Dedifferentiated amniotic fluid mesenchymal stem cell (primary cell): ENCODE data around the gene KCNQ1.

Experiments used
- DNase-seq: peaks from one replicate; pipeline ENCODE4 v3.0.0-alpha.2; 2016; ENCODE audit errors: extremely low spot score

The KCNQ1 gene

DNA sequence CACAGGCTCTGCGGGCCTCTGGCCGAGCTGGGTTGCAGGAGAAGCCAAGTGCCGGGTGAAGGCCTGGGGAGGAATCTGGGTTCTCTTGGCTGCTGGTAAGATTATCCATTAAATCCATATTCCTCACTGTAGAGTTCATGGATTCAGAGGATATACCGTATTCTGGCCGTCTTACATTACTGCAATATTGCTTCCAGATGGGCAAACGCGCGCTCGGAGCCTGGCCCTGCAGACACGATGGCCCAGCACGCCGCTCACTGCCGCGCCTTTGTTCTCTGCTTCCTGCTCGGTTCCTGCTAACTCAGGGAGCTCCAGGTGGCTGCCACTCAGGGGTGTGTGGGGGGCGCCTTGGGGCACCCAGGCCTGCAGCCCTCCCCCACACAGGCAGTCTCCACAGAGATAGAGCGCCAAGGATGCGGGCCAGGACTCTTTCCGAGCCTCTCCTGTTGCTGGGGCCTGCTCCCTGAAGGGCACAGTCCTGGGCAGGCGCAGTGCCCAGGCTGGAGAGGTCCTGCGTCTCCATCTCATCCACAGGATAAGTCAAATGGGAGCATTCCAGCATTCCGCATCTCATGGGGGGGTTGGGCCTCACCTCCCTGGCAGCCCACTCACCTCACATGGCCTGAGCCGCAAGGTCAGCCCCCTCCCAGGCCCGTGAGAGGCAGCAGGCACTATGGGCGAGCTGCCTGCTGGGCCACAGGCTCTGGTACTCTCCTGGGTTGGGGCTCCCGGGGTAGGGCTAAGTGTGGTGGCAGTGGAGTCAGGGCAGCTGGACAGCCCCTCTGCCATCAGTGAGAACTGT is 269.1 kb downstream of the KCNQ1 start:
- DNase-seq = no peak

DNA sequence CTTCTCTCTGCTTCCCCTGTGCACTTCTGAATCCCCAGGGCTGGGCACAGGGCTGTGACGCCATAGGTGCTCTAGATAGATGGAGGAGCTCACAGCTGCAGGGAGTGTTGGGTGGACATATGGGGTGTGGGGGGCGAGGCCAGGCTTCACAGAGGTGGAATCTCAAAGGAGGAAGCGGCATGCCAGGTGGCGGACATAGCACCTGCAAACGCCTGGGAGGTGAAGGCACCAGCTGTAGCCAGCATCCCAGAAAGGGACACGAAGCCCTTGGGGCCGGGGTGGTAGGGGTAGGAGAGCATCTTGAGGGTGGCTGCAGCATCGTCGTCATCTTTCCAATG is 269.6 kb downstream of the KCNQ1 start:
- no peak for DNase-seq

DNA sequence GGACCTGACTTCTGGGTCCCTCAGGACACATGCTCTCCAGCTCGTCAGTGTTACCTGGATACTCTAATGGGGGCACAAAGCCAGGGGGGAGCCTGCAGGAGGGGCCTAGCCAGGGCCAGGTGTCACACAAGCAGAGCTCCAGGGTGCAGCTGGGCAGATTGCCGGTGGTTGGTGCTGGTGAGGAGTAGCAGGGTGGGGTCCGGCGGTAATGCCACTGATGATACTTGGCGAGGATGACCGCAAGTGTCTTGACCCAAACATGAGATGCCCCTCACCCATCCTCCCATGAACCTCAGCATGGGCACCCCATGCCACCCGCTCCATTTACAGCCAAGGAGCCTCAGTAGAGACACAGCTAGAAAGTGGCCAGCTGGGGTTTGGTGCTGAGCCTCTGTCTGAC is 270.1 kb downstream of the KCNQ1 start:
- no peak for DNase-seq

DNA sequence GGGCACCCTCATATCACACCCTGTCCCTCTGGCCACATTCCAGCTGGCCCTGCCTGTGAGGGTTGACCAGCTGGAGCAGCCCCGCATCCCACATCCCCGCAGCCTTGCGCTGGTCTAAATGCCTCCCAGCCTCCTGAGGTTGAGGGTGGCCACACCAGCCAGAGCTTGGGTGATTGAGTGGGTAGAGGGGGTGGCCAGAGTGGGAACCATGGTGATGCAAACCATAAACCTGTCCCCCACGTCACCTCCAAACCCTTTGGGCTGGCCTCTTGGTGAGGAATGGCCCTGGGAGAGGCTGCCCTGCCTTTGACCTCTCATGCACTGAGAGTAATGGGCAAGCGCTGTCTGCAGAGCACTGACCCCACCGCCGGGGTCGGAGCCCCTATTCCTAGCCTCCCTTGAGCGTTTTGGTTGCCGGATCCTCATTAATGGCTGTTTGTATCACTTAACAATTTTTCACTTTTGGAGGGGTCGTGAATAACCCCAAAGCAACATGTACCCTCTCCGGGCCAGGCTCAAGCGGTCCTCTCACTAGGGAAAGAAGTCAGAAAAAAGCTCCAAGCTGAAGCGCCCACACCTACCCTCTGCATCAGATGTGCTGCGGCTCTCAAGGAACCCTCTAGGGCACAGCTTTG is 271.0 kb downstream of the KCNQ1 start:
- DNase-seq = no peak

DNA sequence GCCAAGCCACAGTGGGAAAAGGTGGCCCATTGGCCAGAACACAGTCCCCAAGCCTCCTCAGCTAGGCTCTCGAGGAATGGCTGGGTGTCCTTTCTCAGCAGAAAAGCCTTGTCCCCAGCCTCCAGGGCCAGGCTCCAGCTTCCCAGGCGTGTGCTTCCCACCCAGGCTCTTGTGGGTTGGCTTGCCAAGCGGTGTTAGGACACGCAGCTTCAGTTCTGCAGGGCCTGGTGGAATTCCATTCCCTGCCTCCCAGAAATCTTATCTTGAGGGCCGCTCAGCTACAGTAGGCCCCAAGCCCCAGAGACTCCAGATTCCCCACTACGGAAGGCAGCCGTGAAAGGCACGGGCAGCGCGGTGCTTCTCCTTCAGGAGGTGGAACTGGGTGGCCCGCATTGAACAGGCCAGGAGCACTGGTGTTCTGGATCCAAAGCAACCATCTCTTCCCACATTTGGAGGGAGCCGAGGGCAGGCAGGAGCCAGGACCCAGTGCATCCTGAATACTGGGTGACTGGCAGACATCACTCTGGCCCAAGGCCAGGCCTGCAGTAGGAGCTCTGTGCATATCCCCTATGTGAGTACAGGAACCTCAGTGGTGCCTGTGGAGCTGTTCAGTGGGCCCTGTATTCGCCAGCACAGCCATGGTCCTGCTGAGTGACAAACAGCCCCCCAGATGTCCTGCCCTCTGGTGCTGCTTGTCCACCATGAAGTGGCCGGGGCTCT is 271.7 kb downstream of the KCNQ1 start:
- no peak for DNase-seq

DNA sequence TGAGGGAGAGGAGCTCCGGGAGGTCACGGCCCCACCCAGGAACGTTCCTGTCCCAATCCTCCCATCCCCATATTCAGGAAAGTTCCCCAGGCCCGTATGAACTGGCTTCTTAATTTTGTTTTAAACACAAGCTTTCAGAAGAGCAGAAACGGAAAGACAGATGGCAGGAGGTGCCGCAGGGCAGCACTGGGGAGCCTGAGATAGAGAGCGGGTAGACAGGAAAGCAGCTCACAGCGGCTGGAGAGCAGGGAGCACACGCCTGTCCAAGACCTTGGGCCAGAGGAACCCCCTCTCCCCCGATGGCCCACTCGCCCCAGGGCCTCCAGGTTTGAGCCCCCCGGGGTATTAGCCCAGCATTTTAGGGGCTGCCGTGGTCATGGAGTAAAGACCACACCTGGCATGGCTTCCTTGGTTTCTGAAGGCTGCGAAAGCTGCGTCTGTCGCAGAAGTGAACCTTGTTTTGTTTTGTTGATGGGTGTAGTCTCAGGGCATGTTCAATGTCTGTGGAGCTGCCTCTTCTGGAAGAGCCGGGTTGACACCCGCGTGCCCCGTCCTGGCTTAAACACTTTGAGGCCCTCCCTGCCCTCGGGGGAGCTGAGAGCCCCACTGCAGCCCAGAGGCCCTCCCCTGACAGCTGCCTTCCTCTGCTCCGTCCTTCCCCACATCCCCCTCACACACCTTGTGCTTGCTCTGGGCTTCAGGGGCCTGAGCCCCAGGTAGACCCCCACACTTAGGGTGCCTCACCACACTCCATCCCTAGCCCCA is 272.9 kb downstream of the KCNQ1 start:
- no peak for DNase-seq

DNA sequence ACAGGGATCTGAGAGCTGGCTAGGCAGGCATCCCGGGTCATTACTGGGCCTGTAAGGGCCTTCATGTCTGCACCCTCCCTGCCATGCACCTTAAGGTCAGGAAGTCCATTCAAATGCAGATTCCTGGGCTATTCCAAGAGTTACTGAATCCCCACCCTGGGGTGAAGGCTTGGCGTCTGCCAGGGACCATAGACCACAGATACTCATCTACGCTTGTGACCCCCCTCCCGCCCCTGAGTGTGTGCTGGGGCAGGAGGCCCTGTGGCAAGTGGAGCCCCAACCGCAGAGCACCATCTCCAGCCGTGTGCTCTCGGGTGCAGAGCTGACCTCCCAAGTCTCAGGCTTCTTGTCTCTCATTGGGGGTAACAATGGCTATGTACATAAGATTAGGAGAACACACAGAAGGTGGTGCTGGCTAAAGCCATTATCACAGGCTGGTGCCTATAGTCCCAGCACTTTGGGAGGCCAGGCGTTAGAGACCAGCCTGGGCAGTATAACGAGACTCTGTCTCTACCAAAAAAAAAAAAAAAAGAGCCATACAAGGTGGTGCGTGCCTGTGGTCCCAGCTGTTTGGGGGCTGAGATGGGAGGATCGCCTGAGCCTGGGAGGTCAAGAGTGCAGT is 274.1 kb downstream of the KCNQ1 start:
- no peak for DNase-seq

DNA sequence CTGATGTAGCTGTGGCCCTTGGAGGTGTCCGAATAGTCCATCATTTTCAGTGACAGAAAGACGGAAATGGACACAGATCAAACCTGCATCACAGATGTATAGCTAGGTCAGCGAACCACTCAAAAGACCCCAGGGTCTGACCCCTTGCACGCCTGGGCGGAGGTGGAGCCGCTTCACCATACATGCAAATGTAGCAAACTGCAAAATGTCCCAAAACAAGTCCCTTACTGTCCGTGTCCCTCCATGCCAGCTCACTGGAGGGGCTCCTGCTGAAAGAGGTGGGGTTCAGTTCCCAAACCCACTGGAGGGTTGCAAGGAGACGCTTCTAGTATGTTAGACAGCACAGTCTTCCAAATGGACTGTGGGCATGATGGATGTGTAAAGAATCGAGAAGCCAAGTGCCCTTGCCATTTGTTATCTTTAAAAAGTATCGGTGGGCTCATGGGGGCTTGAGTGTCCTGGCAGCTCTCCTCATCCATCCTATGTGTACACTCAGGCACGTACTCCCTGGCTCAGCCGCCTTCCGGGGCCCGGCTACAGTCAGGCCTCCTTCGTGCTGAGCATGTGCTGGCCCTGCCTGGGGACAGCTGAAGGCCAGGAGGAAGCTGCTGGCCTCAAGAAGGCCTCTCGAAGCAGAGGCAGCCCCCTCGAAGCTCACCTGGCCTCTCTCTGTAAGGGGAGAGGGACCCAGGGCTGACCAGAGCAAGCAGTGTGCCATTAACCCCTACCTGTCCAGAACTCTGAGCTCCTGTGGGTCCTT is 275.2 kb downstream of the KCNQ1 start:
- no peak for DNase-seq

DNA sequence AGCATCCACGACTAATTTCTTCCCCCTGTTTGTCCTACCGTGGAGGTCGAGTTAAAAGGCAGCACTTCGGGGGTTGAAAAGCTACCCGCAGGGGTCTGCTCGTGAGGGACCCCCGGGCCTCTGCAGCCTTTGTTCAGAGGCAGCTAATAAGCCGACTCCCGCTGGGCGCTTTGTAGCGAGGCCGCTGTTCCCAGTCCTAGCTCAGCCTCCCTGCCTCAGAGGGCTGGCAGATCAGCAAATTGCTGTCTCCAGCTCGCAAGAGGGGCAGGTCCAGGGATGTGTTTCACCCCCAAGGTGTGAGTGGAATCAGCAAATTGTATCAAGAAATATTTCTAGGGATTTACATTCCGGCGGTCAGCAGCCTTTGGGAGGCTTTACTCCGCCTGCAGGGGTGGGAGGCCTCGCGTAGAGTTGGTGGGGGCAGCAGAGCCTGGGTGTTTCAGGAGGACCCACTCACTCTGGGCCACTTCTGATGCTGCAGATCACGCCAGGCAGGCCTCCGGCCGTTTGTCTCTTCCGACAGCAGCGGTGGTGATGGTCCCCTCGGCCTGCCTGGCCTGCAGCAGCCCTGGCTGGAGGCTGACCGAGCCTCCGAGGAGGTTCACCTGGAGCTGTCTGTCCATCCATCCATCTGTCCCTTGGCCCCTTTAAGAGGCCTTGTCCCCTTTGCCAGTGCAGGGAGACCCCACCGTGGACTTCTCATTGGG is 276.6 kb downstream of the KCNQ1 start:
- DNase-seq = no peak

DNA sequence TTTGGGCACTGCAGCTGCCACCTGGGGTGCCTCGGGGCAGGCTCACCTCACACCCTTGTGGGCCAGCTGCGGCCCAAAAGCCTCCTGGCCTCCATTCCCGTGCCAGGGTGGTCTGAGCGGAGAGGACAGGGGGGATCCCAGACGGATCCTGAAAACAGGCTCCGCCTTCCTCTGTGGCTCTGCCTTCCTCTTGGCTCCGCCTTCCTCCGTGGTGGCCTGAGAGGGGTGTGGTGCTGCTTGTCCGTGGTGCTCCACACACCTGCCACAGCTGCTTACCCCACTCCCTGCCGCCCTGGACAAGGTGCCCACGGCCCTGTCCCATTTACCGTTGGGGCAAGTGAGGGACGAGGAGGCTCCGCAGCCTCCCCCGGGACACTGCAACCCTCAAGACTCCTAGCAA is 278.1 kb downstream of the KCNQ1 start:
- DNase-seq = no peak

DNA sequence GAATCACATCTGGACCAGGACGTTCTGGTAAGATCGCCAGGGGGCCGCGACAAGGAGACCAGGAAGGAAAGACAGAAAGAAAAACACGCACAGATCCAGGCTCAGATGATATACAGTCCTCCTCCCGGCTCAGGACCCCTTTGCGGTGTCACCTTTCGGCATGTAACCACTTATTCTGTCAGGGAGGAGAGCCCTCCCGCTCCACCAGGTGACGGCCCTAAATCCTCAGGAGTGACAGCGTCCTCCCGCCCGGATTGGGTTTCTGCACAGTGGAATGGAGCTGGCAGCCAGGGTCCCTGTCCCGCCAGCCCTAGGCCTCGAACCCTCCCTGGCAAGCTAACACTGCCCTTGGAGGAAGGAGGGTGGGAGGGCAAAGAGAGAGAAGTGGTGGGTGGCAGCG is 279.3 kb downstream of the KCNQ1 start:
- DNase-seq = no peak

DNA sequence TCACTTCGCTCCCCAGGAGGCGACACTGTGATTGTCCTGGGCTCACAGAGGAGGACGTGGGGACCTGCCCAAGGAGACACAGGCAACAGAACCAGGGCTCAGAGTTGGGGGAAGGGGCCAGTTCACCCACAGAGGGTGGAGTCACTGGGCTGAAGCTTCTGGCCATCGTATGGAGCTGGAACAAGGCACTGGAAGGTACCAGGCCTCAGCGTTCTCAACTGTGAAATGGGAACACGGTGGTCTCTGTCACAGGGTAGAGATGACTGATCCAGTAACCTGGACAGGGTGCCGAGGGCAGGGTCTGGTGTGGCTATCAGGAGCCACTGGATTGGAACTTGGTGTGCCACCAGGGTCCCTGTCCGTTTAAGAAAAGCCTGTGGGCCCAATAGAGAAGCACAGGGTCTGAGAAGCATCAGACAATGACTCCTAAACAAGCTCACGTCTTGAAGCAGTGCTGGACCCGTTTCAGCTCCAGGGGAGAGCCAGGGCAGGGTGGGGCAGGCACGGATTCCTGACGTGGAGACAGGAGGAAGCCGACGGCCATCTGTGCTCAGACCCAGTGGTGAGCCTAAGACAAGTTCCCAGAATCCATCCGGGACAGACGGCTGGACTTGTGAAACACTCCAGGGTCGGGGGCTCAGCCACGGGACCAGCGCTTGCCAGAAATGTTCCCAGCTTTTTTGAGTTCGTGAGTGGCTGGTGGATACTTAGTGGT is 280.0 kb downstream of the KCNQ1 start:
- no peak for DNase-seq

DNA sequence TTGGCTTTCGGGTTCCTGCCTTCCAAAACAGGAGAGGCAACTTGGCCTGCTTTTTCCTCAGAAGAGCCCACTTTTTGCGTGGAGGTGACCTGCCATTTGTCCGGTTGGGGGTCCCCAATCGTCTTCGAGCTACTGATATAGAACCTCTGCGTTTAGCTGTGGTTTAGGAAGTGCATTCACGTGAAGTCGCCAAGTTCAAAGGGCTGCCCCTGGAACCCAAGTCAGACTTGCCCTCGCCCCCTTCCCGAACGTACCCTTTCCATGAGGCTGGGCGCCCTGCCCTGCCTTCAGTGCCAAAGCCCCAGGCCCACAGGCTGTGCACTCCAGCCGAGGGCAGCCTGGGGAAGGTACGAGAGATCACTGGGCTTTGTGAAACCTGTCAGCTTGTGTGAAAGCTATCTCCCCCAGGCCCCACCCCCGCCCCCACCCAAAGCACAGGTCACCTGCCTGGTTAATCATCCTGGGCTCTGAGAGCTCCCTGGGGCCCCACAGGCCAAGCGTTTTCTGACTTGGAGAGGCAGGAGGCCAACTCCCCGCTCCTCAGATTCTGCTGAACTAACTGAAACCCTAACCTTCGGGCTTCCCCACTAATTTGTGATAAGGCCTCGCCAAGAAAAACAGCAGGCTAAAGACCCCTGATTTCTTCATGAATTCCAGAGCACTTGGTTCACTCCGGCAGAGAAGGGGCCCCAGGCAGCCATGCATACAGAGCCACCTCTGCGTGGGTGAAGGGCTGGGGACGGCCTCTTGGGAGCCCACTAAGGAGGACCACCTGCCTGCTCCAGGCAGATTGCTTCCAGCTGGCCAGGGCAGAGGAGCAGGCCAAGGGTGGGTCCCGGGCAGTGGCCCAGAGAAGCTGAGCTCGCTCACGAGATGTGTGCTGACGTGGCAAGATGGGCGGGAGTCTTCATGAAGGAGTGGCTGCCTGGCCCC is 280.8 kb downstream of the KCNQ1 start:
- no peak for DNase-seq

DNA sequence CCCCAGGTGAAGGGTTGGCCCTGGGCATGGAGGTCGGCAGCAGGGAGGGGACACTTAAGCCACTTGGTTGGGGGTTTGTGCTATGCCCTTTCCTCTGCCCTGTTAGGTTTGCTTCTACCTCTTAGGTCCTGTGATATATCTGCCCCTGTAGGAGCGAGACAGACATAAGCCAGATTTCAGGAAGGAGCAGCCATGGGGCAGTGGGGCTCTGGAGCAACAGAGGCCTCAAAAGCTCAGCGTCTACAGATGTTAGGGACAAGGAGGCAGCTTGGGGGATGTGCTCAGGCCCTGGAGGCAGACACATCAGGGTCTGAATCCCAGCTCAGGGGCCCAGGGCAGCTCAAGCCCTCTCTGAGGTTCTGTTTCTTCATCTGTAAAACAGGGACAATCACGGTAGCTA is 282.2 kb downstream of the KCNQ1 start:
- DNase-seq = no peak

DNA sequence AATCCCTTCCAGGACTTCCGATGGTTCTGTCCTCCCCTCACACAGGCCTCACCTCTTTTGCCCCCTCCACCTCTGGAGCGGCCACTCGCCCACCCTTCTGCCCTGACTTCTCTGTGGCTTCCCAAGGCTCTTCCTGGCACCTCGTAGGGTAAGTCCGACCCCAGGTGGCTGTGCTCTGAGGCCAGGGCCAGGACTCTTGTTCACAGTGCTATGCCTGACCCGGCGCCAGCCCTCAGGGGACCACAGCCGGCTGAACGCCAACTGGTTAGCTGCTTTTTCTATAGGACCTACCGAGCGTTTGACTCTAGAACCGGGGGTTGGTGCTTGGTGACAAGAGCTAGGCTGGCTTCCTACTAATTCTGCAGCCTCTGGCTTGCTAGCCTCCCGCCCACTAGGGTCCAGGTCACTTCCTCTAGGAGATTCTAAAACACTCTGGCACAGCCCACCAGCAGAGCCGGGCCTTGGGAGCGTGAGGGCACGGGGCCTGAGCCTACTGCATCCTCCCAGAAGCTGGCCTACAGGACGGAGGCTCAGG is 283.4 kb downstream of the KCNQ1 start:
- DNase-seq = no peak

DNA sequence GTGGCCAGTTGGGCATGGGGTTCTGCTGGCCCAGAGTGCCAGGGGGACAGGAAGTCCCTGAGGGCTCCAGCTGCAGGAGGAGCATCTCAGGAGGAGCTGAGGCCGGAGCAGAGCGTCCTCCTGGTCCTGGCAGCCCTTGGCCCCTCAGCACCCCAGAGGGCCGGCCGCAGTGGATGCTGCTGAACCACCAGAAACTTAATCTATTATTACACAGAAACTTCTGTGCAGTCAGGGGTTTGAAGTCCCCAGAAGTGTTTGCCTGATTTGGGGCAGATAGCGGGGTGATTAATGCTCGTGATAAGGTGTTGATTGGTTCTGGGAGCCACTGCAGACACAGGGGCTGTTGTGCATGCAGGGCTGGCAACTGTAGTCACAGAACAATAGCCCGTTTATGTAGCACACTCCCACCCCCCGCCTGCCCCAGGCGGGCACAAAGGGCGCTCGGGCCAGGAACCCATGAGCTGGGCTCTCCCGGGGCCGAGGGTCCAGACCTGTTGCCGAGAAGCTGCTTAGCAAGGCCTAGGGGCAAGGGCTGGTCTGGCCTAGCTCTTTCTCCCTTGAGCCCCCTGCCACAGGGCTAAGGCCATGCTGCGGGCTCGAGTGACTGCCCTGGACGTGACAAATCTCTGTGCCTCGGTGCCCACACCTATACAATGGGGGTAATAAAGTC is 284.0 kb downstream of the KCNQ1 start:
- no peak for DNase-seq

DNA sequence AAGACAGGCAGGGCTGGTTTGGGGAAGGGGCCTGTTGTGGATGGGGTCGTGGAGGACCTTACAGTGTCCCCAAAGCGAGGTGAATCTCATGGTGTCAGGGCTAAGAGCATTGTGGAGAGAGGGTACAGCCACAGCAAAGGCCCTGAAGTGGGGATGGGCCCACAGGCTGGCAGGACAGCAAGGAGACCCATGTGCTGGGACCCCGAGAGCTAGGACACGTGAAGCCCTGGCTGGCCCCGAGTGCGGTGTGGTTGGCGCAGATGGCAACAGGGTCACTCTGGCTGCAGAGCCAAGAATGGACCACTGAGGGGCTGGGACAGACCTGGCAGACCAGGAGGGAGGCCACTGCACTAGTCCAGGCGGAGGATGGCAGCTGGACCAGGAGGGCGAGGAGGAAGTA is 285.0 kb downstream of the KCNQ1 start:
- DNase-seq = no peak
